IPS-11a (cell line): ENCODE data around the gene FAF1.
"Not testable (repeated sequence)": the region's sequence is repeated elsewhere in the genome, so short reads cannot be mapped to it uniquely, and the experiment has no call there.

Source experiments
- H3K4me3 ChIP-seq: one replicate; pipeline ENCODE4 v1.5.1; 2013; ENCODE audit warnings: low read depth, low read length, control low read depth

Gene FAF1

DNA sequence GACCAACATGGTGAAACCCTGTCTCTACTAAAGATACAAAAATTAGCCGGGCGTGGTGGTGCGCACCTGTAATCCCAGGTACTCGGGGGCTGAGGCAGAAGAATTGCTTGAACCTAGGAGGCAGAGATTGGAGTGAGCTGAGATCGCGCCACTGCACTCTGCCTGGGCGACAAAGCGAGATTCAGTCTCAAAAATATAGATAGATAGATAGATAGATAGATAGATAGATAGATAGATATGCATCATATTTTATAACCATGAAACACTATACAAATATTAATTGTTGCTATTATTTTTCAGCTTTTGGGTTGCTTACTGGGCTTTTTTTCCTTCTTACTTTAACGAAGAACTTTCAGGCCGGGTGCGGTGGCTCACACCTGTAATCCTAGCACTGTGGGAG is 4.8 kb upstream of the FAF1 start:
- no peak overlapping the region for H3K4me3 ChIP-seq

DNA sequence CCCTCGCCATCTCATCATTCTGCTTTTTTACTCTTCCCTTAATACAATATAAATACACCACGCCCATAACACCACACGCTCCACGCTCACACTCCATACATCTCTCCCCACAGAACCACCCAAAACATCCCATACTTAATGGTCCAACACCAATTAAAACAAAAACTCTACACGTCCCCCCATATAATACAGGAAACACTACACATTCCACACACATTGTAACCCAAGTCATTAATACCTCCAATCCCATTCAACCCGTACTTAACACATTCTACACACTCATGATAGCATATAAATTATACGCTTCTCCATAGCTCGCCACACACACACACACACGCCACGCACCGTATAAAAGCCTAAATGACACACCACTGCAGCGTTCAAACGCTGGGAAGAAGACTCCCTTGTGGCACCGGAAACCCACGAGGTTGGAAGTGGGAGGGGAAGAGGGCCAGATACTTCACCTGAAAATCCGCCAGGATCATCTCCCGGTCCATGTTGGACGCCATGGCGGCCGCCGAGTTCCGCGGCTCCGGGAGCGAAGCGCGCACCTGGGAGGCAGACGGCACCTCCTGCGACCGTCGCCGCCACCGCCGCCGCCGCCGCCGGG is 659 bp downstream of the FAF1 start:
- H3K4me3 ChIP-seq = peak overlapping the region; percentile 78

DNA sequence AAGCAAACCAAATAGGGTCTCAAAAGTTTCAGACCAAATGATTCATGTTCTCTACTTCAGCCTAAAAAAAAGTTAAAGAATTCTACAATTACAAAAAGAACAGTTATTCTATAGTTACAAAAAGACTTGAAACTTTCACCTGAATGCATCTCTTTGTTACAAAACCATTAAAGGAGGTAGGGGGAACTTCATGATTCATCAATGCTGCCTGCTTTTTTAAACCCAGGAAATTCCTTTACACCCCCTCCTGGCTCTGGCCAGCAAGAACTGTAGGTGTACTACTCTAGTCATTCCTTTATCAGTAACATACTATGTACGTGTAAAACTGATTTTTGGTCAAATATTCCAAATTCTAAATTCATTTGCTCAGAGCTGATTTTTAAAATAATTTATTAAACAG is 5.0 kb downstream of the FAF1 start:
- H3K4me3 ChIP-seq = no peak overlapping the region

DNA sequence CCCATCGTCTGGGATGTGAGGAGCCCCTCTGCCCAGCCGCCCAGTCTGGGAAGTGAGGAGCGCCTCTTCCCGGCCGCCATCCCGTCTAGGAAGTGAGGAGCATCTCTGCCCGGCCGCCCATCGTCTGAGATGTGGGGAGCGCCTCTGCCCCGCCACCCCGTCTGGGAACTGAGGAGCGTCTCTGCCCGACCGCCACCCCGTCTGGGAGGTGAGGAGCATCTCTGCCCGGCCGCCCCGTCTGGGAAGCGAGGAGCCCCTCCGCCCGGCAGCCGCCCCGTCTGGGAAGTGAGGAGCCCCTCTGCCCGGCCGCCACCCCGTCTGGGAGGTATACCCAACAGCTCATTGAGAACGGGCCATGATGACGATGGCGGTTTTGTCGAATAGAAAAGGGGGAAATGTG is 7.5 kb downstream of the FAF1 start:
- H3K4me3 ChIP-seq = not testable (repeated sequence)

DNA sequence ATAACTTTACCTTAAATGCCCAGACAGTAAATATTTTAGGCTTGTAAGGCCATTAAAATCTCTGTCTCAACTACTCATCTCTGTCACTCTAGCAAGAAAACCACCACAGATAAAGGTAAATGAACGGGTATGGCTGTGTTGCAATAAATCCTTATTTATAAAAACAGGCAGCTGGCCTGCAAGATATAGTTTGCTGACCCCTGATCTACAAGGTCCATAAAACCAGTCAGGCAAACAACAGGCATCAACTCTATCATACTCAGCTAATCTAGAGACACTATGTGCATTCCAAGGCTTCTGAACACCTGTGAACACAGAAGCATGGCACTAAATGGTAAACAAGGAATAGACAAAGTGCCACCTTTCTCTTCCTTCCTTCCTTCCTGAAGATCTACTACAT is 9.7 kb downstream of the FAF1 start:
- no peak overlapping the region for H3K4me3 ChIP-seq

DNA sequence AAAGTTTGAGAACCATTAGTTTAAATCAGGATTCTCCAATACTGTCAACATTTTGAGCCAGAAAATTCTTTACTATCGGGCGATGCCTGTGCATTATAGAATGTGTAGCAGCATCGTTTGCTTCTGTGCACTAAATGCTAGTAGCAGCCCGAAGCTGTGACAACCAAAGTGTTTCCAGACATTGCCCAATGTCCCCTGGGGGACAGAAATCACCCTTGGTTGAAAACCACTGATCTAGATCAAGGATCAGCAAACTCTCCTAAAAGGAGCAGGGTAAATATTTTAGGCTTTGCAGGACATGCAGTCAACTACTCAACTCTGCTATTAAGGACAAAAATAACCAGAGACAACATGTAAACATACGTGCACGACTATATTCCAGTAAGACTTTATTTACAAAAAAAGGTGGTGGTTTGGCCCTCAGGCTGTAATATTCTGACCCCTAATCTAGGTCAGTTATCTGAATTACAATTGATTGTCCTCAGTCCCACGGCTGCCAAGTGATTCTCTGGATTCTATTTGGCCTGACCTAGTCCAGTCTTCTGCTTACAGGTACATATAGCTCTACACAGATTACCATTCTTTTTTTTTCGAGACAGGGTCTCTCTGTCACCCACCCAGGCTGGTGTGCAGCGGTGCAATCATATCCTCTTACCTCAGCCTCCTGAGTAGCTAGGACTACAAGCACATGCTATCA is 10.6 kb downstream of the FAF1 start:
- no peak overlapping the region for H3K4me3 ChIP-seq

DNA sequence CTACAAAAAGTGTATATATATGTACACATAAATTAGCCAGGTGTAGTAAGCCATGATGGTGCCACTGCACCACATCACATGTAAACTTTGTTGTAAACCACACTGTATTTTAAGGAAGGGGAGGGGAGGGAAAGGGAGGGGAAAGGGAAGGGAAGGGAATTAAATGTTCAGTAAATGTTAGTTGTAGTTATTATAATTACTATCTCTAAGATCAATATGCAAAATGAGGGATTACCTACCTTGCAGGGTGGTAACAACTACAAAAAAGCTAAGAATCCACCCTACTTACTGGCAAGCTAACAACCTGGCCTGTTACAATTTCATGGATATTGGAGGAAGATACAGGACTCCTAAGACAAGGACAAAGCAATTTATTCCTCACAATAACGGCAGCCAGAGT is 17.7 kb downstream of the FAF1 start:
- no peak overlapping the region for H3K4me3 ChIP-seq

DNA sequence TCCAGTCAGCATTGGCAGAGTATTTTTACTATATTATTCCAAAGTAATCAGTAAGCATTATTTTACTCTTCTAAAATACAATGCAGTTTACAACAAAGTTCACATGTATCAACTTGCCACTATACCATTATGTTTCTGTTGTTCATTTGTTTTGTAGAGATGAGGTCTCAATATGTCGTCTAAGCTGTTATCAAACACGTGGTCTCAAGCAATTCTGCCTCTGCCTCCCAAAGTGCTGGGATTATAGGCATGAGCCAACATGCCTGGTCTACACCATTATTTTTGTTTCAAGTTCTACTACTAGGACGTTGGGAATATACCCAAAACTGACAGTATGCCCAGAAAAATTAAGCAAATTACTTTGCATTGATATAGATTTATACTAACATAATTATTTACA is 19.8 kb downstream of the FAF1 start:
- H3K4me3 ChIP-seq = no peak overlapping the region

DNA sequence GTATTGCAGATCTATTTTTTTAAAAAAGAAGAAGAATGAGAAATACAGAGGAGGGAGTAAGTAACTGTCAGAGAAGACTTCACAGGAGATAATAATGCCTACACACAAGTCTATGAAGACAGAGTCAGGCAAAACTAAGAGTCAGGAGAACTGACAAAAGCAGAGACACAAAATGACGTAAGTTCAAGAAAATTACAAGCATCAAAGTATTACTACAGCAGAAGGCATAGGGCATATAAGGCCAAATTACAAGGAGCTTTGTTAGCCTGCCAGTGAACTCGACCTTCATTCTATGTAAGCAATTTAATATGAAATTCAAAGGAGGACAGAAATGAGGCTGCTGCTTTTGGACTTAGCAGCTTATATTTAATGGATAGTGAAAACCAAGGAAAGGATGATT is 23.7 kb downstream of the FAF1 start:
- no peak overlapping the region for H3K4me3 ChIP-seq

DNA sequence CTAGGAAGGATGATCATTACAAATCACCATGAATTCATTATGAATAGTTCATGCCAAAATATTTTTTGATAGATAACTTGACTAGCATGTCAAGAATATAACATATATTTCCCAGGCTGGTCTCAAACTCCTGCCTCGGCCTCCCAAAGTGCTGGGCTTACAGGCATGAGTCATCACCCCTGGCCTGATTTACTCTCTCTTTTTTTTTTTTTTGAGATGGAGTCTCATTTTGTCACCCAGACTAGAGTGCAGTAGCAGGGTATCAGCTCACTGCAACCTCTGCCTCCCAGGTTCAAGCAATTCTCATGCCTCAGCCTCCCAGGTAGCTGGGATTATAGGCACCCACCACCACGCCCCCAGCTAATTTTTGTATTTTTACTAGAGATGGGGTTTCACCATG is 24.8 kb downstream of the FAF1 start:
- not testable (repeated sequence) for H3K4me3 ChIP-seq

DNA sequence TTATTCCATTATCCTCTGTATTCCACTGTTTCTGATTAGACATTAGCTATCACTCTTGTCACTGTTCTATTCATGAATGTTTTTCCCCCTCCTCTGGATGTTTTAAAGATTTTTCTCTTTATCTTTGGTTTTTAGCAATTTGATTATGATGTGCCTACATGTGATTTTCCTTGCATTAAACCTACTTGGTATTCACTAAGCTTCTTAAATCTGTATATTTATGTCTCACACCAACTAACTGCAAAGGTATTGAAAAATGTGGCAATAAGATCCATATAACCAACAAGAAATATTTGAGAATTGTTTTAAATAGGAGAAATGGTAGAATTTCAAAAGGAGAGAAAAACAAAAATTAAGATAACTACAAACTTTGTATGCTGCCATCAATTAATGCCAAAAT is 25.2 kb downstream of the FAF1 start:
- no peak overlapping the region for H3K4me3 ChIP-seq

DNA sequence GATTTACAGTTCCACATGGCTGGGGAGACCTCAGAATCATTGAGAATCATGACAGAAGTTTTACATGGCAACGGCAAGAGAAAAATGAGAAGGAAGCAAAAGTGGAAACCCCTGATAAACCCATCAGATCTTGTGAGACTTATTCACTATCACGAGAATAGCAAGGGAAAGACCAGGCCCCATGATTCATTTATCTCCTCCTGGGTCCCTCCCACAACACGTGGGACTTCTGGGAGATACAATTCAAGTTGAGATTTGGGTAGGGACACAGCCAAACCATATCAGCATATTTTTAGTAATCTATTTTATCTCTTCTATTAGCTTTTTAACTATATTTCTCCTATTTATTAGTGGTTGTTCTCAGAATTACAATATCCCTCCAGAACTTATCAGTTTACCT is 26.3 kb downstream of the FAF1 start:
- not testable (repeated sequence) for H3K4me3 ChIP-seq

DNA sequence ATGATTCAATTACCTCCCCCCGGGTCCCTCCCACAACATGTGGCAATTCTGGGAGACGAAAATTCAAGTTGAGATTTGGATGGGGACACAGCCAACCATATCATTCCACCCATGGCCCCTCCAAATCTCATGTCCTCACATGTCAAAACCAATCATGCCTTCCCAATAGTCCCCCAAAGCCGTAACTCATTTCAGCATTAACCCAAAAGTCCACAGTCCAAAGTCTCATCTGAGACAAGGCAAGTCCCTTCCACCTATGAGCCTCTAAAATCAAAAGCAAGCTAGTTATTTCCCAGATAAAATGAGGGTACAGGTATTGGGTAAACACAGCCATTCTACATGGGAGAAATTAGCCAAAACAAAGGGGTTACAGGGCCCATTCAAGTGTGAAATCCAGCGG is 28.0 kb downstream of the FAF1 start:
- H3K4me3 ChIP-seq = not testable (repeated sequence)

DNA sequence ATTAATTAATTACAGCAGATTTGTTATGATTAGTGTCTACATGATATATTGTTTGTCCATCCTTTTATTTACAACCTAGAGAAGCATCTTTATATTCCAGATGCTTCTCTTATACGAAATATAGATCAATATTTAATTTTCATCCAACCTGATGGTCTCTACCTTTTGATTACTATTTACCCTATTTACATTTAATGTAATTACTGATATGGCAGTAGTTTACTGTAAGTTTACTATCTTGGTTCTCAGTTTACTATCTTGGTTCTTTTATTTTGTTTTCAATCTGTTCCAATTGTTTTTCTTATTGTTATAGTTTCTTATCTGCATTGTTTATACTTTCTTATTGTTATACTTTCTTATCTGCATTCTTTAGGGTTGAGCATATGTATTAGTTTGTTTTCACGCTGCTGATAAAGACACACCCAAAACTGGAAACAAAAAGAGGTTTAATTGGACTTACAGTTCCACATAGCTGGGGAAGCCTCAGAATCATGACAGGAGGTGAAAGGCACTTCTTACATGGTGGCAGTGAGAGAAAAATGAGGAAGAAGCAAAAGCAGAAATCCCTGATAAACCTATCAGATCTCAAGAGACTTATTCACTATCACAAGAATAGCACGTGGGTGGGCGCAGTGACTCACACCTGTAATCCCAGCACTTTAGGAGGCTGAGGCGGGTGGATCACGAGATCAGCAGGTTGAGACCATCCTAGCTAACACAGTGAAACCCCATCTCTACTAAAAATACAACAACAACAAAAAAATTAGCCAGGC is 28.9 kb downstream of the FAF1 start:
- no peak overlapping the region for H3K4me3 ChIP-seq

DNA sequence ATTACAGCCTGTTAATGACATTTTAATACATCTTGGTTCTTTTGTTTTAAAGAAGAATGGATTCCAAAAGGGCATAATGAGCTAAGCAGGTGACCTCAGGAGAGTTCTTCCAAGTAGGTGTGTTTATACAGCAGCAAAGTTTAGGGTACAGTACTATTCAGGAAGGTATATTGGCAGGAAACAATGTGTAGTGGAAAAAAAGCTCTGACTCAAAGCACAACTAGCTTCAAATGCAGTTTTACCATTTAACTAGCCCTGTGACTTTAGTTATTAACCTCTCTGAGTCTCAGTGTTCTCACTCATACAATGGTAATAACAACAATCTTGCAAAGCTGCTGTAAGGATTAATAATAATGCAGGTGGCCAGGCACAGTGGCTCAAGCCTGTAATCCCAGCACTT is 29.9 kb downstream of the FAF1 start:
- H3K4me3 ChIP-seq = no peak overlapping the region

DNA sequence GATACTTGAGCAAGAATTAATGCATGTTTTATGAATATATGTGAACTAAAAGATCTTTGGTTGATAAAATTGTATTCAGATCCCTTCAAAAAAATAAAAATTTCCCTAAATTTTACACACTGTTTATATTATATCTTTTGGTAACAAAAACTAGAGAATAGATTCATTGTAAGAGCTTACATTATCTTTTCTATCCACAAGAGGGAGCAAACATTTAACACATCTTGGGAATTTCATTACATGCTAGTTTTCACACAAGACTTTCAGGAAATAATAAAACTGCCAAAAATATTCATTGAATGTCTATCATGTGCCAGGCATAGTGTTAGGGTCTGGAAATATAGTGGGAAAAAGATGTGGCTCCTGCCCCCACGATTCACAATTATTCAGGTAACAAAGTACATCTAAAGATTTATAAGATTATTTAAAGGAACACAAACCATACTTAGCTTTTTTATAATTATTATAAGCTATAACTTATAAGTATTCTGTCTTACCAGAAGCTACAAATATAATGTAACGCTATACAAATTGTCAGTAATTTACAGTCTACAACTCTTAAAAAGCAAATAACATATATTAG is 30.6 kb downstream of the FAF1 start:
- H3K4me3 ChIP-seq = no peak overlapping the region

DNA sequence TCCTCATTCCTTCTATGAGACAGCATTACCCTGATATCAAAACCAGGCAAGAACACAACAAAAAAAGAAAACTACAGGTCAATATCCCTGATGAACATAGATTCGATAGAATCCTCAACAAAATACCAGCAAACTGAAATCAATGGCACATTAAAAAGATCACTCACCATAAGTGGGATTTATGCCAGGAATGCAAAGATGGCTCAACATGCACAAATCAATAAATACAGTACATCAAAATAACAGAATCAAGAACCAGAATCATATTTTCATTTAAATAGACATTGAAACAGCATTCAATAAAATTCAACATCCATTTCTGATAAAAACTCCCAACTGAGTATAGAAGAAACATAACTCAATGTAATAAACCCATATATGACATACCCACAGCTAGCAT is 36.5 kb downstream of the FAF1 start:
- H3K4me3 ChIP-seq = no peak overlapping the region

DNA sequence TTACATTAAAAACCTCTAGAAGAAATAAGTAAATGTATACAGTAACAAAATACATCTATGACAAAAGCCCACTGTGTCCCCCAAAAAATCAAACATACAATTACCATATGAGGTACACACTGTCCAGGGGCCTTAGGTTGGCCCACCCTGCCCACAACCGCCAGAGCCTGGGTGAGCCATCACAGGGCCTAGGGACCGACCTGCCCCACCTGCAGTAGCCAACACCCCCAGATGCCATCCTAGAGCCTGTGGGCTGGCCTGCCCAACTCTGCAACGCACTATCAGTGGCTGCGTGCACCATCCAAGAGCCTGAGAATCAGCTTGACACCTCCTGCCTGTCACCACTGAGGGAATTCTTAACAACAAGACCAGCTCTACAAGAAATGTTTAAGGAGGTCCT is 39.0 kb downstream of the FAF1 start:
- no peak overlapping the region for H3K4me3 ChIP-seq

DNA sequence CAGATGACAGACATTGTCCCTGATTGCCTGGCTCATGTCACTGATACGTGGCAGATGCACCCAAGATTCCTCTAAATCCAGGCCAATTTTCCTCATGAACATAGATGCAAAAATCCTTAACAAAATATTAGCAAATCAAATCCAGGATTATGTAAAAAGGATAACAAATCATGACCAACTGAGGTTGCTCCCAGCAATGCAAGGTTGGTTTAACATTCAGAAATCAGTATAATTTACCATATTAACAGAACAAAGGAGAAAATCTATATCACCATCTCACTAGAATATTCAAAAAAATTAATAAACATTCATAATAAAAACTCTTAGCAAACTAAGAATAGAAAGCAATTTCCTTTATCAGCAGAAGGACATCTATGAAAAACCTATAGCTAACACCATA is 39.7 kb downstream of the FAF1 start:
- H3K4me3 ChIP-seq = no peak overlapping the region

DNA sequence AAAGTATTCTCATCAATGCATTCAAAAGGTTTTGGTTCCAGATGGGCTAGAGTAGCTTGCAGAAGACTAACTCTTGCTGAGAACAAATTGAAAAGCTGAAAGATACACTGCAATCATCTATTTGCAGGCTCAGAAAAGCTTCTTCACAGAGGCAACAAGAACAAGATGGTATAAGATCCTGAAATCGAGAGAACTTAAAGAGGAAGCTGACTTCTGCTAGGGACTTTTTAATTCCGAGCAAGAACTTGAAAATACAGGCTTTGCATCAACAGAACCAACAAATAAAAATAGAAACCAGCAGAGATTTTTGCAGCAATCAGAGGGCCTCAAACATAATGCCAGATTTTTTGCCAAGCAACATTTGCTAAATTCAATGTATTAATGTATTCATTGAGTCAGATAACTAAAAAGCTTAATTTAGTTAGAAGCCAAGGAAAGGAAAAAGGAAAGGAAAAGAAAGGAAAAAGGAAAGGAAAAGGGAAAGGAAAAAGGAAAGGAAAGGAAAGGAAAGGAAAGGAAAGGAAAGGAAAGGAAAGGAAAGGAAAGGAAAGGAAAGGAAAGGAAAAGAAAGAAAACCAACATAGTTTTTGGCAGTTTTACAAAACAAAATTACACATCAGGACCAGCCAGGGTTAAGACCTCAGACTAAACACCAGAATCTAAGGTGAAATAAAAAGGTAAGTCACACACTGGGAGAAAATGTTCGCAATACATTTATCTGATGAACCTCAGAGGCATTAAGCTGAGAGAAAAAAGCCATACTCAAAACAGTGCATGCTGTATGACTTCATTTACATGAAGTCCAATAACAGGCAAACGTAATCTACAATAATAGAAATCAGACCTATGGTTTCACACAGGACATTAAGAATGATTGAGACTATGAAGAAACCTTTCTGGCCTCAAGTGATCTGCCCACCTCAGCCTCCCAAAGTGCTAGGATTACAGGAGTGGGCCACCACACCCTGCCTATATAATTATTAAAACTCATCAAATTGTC is 42.6 kb downstream of the FAF1 start:
- no peak overlapping the region for H3K4me3 ChIP-seq

DNA sequence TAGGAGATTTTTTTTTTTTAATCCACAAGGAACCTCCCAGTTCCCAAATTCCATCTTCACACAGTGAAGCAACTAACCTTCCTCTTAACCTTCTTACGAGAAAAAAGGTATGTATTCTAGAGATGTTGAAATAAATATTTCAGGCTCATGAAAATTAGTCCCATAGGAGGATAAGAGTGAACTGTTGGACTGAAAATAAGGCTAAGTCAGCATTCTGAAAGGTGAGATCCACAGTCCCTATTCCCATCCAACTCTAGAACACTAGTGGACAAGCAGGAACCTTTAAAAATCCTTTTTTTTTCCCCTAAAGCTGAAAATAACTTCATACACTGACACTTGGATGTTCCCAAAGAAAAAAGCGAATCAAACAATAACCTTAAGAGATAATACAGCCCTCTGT is 44.4 kb downstream of the FAF1 start:
- H3K4me3 ChIP-seq = no peak overlapping the region
